Measurements from ENCODE around the gene ROR2.

Gene ROR2

DNA sequence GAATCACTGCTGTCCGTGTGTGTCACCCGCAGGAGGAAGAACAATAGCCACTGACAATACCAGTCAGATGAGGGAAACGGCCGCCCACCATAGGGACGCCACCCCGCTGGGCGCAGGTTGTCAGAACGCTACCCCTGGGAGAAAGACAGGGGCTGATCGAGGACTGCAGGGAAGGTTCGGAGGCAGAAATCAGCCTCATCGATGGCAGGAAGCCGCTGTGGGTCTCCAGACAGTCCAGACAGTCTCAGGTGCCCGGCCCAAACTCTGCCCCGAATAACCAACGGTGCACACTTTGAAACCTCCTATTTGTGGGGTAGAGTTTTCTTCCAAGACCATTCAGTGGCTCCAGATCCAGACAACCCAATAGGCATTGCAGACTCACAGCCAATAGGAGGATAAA is 181.5 kb downstream of the ROR2 start:
- DNase-seq, result no peak

GRCh38 chr9:91766315-91767069 is 183.5 kb downstream of the ROR2 start:
- no peak for DNase-seq

DNA sequence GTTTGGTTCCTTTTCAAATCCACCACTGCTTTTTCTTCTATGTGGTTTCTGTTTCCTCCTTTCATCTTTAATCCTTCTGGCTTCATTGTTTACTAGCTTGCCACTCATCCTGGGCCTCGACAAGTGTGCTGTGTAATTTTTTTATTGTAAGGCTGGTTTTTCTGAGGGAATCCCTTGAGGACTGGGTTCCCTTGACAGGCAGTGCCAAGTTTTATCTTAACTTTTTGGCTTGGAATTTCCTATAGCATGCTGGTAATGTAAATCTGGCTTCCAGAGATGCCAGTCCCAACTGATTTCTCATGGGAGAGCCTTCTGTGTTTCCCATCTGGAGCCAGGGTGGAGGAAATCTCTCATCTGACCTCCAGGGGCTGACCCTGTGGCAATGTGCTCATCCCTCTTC is 184.7 kb downstream of the ROR2 start:
- no peak for DNase-seq

- no peak for DNase-seq
These were observed 185.4 kb downstream of the ROR2 start for GRCh38 chr9:91764661-91765060.

DNA sequence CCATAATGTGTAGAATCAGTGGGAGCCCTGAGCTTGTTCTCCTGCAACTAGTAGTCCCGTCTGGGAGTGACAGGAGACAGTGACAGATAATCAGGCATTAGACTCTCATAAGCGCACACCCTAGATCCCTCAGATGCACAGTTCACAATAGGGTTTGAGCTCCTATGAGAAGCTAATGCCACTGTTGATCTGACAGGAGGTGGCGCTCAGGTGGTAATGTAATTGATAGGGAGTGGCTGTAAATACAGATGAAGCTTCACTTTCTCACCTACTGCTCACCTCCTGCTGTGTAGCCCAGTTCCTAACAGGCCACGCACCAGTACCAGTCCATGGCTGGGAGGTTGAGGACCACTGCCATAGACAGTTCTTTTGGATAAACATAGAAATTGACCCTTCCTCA is 188.7 kb downstream of the ROR2 start:
- no peak for DNase-seq

GRCh38 chr9:91760906-91761305 is 189.1 kb downstream of the ROR2 start:
- no peak for DNase-seq

DNA sequence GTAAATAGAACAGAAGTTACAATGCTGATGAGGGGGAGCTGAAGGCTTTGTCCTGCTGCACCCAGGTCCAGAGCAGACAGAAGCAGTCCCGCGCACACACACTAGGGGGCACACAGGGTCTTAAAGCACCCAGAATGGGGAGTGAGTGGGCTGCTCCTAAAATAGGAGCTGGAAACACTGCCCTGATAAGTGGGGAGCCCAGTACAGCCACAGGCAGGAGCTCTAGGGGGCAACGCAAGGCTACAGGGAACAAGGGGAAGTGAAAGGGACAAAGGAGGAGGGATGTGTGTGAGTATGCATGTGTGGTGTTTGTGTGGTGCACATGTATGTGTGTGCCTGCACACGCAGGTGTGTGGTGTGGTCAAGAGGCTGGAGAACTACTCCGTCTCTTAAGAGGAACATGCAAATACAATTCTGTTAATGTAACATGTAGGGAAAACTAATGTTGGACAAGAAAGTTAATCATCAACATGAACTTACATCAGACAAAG is 191.5 kb downstream of the ROR2 start:
- DNase-seq, result peak; percentile 15

GRCh38 chr9:91757782-91758181 is 192.2 kb downstream of the ROR2 start:
- DNase-seq, result no peak

GRCh38 chr9:91756510-91756780 is 193.6 kb downstream of the ROR2 start:
- no peak for DNase-seq

DNA sequence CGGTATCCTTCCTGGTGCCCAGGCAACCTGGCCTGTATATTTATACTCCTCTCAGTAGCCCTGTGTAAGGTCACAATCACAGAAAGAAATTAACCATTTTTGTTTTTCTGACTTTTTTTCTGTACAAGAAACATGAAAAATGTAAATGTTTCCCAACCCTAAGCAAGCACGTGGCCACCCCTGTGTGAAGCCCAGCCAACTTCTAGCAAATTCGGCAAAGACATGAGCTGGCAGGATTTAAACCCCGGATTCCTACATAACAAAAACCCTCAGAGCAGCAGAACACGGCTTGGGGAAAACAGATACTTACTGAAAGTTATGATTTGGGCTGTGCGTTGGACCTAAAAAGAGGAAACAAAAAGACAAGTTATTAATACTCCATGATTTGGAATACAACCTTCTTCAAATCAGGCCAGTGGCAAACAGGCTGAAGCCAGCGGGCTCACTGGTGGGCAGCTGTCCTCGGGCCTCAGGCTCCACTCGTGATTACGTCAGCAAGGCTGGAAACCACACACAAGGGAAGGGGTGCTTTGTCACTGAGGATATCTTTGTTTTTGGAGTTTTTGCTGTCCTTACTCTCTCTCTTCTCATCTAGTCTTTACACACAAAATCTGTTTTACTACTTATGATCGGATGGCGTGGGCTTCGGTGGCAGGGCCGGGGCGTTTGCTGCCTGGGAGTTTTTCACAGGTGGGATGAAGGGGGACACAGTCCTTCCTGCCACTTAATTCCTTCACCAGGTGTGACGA is 194.1 kb downstream of the ROR2 start:
- no peak for DNase-seq

- no peak for DNase-seq
These were observed 196.3 kb downstream of the ROR2 start for GRCh38 chr9:91753711-91754110.

DNA sequence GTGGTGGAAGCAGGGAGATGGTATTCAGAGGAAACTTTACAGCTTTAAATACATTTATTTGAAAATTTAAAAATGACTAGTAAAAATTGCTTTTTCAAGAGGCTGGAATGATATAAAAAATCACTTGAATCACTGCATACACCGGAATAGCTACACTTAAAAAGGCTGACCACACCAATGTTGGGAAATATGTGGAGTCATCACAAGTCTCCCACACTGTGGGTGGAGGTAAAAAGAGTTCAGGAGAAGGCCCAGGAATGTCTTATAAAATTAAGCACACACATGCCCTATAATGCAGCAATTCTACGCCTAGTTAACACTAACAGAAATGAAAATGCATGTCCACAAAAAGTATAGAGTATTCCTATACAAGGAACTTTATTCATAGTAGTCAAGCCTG is 198.1 kb downstream of the ROR2 start:
- peak; percentile 48 for DNase-seq

- no peak for DNase-seq
These were observed 199.7 kb downstream of the ROR2 start for GRCh38 chr9:91750343-91750742.

DNA sequence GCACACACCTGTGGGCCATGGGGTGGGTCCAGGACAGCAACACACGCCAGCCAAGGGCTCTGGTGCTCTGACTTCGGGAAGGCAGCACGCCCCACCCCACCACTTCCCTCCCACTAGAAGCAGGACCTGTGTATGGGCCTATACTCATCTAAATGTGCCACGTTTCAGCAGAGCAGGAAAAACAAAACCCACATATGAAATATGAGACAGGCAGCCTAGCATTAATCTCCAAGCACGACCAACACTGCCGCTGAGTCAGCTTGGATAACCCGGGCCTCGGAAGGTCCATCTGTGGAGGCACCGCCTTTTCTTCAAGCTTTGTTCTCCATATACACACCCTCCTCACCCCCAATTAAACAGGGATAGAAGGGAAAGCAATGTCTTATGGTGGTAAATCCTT is 203.1 kb downstream of the ROR2 start:
- DNase-seq, result no peak

- no peak for DNase-seq
These were observed 203.7 kb downstream of the ROR2 start for GRCh38 chr9:91746357-91746756.

DNA sequence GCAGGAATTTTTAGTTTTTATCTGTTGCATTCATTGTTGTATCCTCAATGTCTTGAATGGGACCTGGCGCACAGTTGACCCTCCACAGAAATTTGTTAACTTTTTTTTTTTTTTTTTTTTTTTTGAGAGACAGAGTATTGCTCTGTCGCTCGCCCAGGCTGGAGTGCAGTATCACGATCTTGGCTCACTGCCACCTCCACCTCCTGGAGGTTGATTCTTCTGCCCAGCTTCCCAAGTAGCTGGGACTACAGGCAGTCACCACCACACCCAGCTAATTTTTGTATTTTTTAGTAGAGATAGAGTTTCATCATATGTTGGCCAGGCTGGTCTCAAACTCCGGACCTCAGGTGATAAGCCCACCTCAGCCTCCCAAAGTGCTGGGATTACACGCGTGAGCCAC is 205.9 kb downstream of the ROR2 start:
- DNase-seq, result no peak

DNA sequence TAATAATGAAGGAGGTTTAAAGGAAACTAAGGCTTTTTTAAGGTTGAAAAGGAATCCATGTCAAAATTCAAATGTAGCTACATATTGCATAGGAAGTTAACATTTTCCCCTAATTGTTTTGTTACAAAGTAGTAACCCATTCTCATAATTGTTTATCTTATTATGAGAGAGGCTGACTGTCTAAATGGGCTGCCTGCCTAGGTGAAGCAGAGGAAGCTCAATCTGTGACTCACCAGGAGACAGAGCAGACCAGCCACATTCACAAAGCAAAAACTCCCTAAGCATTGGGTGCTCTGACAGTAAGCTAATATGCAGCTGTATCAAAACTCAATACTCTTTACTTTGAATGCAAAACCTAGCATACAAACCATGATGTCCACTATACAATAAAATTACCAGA is 208.5 kb downstream of the ROR2 start:
- DNase-seq, result no peak

- no peak for DNase-seq
These were observed 209.3 kb downstream of the ROR2 start for GRCh38 chr9:91740701-91741100.

GRCh38 chr9:91736898-91737601 is 213.0 kb downstream of the ROR2 start:
- no peak for DNase-seq

- no peak for DNase-seq
These were observed 213.7 kb downstream of the ROR2 start for GRCh38 chr9:91736311-91736710.

DNA sequence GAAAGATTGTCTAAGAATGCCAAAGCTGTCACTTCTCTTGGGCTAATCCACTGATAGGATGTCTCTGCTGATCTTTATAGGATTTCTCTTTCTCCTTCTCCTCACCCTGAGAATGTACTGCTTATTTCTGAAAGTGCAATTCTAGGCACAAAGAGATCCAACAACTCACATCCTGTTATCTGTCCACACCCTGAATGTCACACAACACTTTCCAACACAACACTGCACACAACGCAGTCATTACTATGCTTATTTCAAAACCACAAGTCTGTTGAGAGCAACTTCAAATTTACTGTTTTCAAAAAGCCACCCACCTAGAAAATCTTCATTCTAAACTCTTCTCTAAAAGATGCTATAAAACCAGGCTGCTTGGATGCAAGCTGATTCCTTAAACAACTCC is 215.0 kb downstream of the ROR2 start:
- DNase-seq, result no peak

GRCh38 chr9:91734371-91734981 is 215.6 kb downstream of the ROR2 start:
- DNase-seq, result peak; percentile 27

DNA sequence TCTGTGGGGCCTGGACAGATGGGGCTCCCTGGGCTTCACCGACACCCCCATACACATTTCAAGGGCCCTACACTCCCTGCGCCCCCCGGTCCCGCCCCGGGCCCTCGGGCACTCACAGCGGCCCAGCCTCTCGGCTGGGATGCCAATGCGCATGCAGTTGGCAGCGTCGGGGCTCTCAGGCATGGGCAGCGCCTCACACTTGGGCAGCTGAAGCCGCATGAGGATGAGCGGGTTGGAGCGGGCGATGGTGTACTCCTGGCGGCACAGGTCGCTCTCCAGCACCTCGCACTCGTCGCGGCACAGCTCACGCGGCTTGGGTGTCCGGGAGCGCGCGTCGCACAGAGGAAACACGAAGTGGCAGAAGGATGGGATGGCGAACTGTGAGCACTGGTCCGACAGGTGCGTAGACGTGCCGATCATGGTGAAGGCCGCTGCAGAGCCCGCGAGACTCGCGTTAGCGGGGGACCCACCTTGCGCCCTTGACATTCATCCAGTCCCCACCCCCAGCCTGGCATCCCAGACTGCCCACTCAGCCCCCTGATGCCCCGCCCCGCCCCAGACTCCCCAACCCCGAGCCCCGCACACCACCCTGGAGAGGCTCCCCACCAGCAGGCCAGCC is 216.9 kb downstream of the ROR2 start:
- no peak for DNase-seq

Data from inflammatory macrophage treated with lipopolysaccharide for 4 hours (primary cell).